ENCODE measurements around the gene SLC12A7. TPM values are rescaled to one million over a fixed set of nuclear protein-coding genes. Genes with fewer than 3 reads are reported as not detected.

The SLC12A7 gene
- total RNA-seq, 1 experiment from 2014 or later = 28.1 TPM

GRCh38 chr5:1041225-1042143 is 70.4 kb downstream of the SLC12A7 start (continued):
- TF ChIP-seq, protein P1, sequence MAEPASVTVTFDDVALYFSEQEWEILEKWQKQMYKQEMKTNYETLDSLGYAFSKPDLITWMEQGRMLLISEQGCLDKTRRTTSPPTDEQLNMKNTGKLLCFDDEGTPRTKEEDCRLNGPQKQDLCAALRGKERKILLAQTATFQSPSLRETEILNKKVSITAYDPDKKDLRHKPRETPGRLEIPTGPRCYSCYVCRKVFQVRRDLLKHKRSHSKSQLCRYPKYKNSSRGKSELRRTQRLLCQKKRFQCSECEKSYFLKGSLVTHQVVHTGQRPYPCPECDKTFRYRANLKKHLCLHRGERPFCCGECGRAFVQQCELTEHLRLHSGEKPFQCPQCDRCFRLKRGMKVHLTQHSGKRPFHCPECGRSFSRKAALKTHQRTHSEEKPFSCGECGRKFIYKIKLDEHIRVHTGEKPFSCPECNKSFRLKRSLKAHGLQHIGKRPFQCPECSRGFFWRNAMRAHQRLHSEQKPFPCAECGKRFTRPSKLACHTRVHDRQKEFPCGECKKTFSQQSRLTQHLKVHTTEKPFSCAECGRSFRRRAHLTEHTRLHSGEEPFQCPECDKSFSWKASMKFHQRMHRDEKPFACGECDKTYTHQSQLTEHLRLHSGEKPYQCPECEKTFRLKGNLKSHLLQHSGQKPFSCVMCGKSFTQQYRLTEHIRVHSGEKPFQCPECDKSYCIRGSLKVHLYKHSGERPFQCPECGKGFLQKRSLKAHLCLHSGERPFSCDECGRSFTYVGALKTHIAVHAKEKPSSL (CRISPR knock-in tag; conservative IDR thresholded peaks at IDR 0.05) = no peak
- TF ChIP-seq CREB1 (CRISPR knock-in tag; IDR thresholded peaks at IDR 0.05) = no peak
- TF ChIP-seq, protein P2, sequence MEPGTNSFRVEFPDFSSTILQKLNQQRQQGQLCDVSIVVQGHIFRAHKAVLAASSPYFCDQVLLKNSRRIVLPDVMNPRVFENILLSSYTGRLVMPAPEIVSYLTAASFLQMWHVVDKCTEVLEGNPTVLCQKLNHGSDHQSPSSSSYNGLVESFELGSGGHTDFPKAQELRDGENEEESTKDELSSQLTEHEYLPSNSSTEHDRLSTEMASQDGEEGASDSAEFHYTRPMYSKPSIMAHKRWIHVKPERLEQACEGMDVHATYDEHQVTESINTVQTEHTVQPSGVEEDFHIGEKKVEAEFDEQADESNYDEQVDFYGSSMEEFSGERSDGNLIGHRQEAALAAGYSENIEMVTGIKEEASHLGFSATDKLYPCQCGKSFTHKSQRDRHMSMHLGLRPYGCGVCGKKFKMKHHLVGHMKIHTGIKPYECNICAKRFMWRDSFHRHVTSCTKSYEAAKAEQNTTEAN (CRISPR knock-in tag; IDR thresholded peaks at IDR 0.05) = no peak
- no peak for TF ChIP-seq ZNF138 (CRISPR knock-in tag; conservative IDR thresholded peaks at IDR 0.05)
- TF ChIP-seq CDX4 (CRISPR knock-in tag; IDR thresholded peaks at IDR 0.05; ENCODE audit: borderline replicate concordance) = no peak
- TF ChIP-seq FOXK1 (CRISPR knock-in tag; IDR thresholded peaks at IDR 0.05) = no peak

- Mint-ChIP-seq H3K9me3 (peaks cover 59% of the 10 kb centered on the region), H3K27ac (no peak overlapping the region), H3K4me1 (peaks cover 4% of the 10 kb centered on the region; the same call in 1 of the 2 replicates), H3K4me3 (no peak overlapping the region), H3K36me3 (peaks cover 64% of the 10 kb centered on the region), H3K27me3 (ENCODE audit: low read depth) (peaks cover 10% of the 10 kb centered on the region; the same call in 1 of the 2 replicates)
- ATAC-seq (no peak), DNase-seq (ENCODE audit: low spot score) (no peak)
- ChIA-PET CTCF (no interaction called here), POLR2A (no interaction called here)
- TF ChIP-seq SOX15 (CRISPR knock-in tag; IDR thresholded peaks at IDR 0.05) (no peak), CREB1 (CRISPR knock-in tag; IDR thresholded peaks at IDR 0.05) (no peak), ETV6 (CRISPR knock-in tag; IDR thresholded peaks at IDR 0.05) (no peak), ZNF121 (CRISPR knock-in tag; IDR thresholded peaks at IDR 0.05) (no peak)
Observed at GRCh38 chr5:1040571-1040970, 71.3 kb downstream of the SLC12A7 start.

- ATAC-seq (no peak), DNase-seq (ENCODE audit: low spot score) (no peak)
- Mint-ChIP-seq H3K36me3 (peaks cover 61% of the 10 kb centered on the region), H3K9me3 (peaks cover 55% of the 10 kb centered on the region), H3K4me1 (peaks cover 4% of the 10 kb centered on the region; the same call in 1 of the 2 replicates), H3K4me3 (no peak overlapping the region), H3K27ac (no peak overlapping the region), H3K27me3 (ENCODE audit: low read depth) (0 out of 2 replicates have a peak, but pooled peaks cover 3% of the 10 kb centered on the region)
- CTCF ChIA-PET = no interaction called here
- POLR2A ChIA-PET = no interaction called here
- TF ChIP-seq, protein P3, sequence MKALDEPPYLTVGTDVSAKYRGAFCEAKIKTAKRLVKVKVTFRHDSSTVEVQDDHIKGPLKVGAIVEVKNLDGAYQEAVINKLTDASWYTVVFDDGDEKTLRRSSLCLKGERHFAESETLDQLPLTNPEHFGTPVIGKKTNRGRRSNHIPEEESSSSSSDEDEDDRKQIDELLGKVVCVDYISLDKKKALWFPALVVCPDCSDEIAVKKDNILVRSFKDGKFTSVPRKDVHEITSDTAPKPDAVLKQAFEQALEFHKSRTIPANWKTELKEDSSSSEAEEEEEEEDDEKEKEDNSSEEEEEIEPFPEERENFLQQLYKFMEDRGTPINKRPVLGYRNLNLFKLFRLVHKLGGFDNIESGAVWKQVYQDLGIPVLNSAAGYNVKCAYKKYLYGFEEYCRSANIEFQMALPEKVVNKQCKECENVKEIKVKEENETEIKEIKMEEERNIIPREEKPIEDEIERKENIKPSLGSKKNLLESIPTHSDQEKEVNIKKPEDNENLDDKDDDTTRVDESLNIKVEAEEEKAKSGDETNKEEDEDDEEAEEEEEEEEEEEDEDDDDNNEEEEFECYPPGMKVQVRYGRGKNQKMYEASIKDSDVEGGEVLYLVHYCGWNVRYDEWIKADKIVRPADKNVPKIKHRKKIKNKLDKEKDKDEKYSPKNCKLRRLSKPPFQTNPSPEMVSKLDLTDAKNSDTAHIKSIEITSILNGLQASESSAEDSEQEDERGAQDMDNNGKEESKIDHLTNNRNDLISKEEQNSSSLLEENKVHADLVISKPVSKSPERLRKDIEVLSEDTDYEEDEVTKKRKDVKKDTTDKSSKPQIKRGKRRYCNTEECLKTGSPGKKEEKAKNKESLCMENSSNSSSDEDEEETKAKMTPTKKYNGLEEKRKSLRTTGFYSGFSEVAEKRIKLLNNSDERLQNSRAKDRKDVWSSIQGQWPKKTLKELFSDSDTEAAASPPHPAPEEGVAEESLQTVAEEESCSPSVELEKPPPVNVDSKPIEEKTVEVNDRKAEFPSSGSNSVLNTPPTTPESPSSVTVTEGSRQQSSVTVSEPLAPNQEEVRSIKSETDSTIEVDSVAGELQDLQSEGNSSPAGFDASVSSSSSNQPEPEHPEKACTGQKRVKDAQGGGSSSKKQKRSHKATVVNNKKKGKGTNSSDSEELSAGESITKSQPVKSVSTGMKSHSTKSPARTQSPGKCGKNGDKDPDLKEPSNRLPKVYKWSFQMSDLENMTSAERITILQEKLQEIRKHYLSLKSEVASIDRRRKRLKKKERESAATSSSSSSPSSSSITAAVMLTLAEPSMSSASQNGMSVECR (CRISPR knock-in tag; IDR thresholded peaks at IDR 0.05; ENCODE audit: borderline replicate concordance) = no peak
- TF ChIP-seq FOXP1 (CRISPR knock-in tag; IDR thresholded peaks at IDR 0.05; ENCODE audit: borderline replicate concordance) = no peak
- TF ChIP-seq, protein P4, sequence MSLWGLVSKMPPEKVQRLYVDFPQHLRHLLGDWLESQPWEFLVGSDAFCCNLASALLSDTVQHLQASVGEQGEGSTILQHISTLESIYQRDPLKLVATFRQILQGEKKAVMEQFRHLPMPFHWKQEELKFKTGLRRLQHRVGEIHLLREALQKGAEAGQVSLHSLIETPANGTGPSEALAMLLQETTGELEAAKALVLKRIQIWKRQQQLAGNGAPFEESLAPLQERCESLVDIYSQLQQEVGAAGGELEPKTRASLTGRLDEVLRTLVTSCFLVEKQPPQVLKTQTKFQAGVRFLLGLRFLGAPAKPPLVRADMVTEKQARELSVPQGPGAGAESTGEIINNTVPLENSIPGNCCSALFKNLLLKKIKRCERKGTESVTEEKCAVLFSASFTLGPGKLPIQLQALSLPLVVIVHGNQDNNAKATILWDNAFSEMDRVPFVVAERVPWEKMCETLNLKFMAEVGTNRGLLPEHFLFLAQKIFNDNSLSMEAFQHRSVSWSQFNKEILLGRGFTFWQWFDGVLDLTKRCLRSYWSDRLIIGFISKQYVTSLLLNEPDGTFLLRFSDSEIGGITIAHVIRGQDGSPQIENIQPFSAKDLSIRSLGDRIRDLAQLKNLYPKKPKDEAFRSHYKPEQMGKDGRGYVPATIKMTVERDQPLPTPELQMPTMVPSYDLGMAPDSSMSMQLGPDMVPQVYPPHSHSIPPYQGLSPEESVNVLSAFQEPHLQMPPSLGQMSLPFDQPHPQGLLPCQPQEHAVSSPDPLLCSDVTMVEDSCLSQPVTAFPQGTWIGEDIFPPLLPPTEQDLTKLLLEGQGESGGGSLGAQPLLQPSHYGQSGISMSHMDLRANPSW (CRISPR knock-in tag; conservative IDR thresholded peaks at IDR 0.05; ENCODE audit: low read depth) = no peak
- TF ChIP-seq, protein P5, sequence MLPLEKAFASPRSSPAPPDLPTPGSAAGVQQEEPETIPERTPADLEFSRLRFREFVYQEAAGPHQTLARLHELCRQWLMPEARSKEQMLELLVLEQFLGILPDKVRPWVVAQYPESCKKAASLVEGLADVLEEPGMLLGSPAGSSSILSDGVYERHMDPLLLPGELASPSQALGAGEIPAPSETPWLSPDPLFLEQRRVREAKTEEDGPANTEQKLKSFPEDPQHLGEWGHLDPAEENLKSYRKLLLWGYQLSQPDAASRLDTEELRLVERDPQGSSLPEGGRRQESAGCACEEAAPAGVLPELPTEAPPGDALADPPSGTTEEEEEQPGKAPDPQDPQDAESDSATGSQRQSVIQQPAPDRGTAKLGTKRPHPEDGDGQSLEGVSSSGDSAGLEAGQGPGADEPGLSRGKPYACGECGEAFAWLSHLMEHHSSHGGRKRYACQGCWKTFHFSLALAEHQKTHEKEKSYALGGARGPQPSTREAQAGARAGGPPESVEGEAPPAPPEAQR (CRISPR knock-in tag; IDR thresholded peaks at IDR 0.05) = no peak
- TF ChIP-seq, protein P6, sequence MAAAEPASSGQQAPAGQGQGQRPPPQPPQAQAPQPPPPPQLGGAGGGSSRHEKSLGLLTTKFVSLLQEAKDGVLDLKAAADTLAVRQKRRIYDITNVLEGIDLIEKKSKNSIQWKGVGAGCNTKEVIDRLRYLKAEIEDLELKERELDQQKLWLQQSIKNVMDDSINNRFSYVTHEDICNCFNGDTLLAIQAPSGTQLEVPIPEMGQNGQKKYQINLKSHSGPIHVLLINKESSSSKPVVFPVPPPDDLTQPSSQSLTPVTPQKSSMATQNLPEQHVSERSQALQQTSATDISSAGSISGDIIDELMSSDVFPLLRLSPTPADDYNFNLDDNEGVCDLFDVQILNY (CRISPR knock-in tag; IDR thresholded peaks at IDR 0.05) = no peak
Observed at GRCh38 chr5:1039706-1040260, 72.1 kb downstream of the SLC12A7 start.
